ENCODE data around the gene NPAS2. TPM values are rescaled to one million over a fixed set of nuclear protein-coding genes. Genes with fewer than 3 reads are reported as not detected.

The NPAS2 gene, protein sequence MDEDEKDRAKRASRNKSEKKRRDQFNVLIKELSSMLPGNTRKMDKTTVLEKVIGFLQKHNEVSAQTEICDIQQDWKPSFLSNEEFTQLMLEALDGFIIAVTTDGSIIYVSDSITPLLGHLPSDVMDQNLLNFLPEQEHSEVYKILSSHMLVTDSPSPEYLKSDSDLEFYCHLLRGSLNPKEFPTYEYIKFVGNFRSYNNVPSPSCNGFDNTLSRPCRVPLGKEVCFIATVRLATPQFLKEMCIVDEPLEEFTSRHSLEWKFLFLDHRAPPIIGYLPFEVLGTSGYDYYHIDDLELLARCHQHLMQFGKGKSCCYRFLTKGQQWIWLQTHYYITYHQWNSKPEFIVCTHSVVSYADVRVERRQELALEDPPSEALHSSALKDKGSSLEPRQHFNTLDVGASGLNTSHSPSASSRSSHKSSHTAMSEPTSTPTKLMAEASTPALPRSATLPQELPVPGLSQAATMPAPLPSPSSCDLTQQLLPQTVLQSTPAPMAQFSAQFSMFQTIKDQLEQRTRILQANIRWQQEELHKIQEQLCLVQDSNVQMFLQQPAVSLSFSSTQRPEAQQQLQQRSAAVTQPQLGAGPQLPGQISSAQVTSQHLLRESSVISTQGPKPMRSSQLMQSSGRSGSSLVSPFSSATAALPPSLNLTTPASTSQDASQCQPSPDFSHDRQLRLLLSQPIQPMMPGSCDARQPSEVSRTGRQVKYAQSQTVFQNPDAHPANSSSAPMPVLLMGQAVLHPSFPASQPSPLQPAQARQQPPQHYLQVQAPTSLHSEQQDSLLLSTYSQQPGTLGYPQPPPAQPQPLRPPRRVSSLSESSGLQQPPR
- polyA plus RNA-seq (14.9 to 24.0 TPM (median 17.7 TPM) in 3 replicates), polyA minus RNA-seq (35.9 to 47.4 TPM (median 37.5 TPM) in 3 replicates)
- 47.5 TPM for polyA plus RNA-seq (2011; ENCODE audit: low read depth)
- 32.0 and 43.6 TPM in 2 replicates for polyA plus RNA-seq (2011; cell fraction: cytosol; rRNA removed)
- 56.1 and 69.6 TPM in 2 replicates for polyA plus RNA-seq (2011; cell fraction: nucleus; rRNA removed)
- 31.1 and 41.1 TPM in 2 replicates for polyA plus RNA-seq (2012; ENCODE audit: low replicate concordance)
- 43.9 TPM for polyA minus RNA-seq (2011; cell fraction: cytosol; rRNA and poly(A)+ RNA removed)
- polyA minus RNA-seq (2011; cell fraction: nucleus; rRNA and poly(A)+ RNA removed) = 35.5 and 64.7 TPM in 2 replicates

DNA sequence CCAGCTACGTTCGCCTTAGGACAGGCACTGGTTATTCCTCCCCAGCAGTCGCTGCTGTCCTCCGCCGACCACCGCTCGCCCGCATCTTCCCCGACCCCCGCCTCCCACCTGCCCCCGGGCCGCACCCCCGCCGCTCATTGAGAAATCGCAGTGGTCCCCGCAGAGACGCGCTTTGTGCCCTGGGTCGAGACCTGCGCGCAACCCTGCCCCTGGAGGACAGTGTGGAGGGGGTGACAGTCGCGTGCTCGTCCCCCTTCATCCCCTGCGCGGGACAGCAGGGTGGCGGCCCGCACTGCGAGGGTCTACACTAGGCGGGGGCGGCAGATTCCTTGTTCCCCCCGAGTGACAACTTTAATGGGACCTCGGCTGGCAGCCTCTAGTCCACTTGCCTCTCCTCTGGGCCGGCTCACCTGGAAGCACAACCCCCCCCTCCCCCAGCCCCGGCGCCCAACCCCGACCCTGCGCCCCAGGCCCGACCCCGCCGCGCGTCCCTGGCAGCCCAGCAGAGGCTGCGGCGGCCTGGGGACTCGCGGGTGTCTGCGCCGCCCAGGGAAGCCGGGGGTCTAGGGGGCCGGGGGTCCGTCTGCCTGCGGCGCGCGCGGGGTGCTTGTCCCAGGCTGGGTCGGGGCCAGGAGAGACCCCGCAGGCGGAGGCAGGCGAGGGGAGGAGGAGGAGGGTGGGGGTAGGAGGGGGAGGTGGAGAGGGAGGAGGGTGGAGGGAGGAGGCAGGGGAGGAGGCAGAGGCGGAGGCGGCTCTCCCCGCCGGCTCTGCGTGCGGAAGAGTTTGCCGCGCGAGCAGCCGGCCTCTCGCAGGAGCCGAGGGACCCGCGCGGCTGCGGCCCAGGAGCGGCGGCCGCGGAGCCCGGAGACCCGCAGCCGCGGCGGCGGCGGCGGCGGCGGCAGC lies at the start of gene NPAS2:
NPAS2 (plus strand) TSS at position 770 of the 903 bp plus-strand sequence. CDS start 84,616 bp downstream, outside the sequence.
- Histone ChIP-seq H3K79me2 (ENCODE audit: control insufficient read depth, insufficient read depth, low read length) (peaks cover 25% of the 10 kb centered on the region), H3K4me1 (ENCODE audit: control insufficient read depth, extremely low read depth, insufficient read depth, low read length) (peaks cover 27% of the 10 kb centered on the region), H3K27me3 (ENCODE audit: control insufficient read depth, extremely low read depth, insufficient read depth, low read length) (no peaks in the 10 kb centered on the region), H4K20me1 (ENCODE audit: control insufficient read depth, extremely low read depth, insufficient read depth, low read length) (no peaks in the 10 kb centered on the region), H3K4me3 (ENCODE audit: control insufficient read depth in 2 of 3, extremely low read depth in 1 of 3, insufficient read depth in 2 of 3, low read depth in 1 of 3, low read length in 3 of 3) (peak within 1 kb of the TSS; percentile 68 to 76 (median 76)), H3K36me3 (ENCODE audit: control insufficient read depth in 2 of 2, extremely low read depth in 1 of 2, insufficient read depth in 2 of 2, low read length in 2 of 2) (peaks cover 0 to 2% of the 10 kb centered on the region in 2 experiments), H3K9me1 (ENCODE audit: control insufficient read depth, extremely low read depth, insufficient read depth, low read length) (peaks cover 2% of the 10 kb centered on the region), H3K4me2 (ENCODE audit: control insufficient read depth, extremely low read depth, insufficient read depth, low read depth, low read length) (peak within 1 kb of the TSS; percentile 92), H2AFZ (ENCODE audit: control insufficient read depth, low read length) (peak within 1 kb of the TSS; percentile 73), H3K9me3 (ENCODE audit: control insufficient read depth, low read depth, low read length) (no peaks in the 10 kb centered on the region), H3K27ac (ENCODE audit: control insufficient read depth, insufficient read depth, low read length) (peak within 1 kb of the TSS; percentile 64), H3K9ac (ENCODE audit: control insufficient read depth, extremely low read depth, insufficient read depth, low read length) (peak within 1 kb of the TSS; percentile 88)
- DNase-seq (ENCODE audit: low read depth, low spot score) = no peak
- dilution Hi-C loops (cut with MboI; ENCODE audit: extremely low pct_ligation_motif_present, low sequenced_read_pairs) = no loop called here
- FAIRE-seq = no peak
- TF ChIP-seq, protein P1, sequence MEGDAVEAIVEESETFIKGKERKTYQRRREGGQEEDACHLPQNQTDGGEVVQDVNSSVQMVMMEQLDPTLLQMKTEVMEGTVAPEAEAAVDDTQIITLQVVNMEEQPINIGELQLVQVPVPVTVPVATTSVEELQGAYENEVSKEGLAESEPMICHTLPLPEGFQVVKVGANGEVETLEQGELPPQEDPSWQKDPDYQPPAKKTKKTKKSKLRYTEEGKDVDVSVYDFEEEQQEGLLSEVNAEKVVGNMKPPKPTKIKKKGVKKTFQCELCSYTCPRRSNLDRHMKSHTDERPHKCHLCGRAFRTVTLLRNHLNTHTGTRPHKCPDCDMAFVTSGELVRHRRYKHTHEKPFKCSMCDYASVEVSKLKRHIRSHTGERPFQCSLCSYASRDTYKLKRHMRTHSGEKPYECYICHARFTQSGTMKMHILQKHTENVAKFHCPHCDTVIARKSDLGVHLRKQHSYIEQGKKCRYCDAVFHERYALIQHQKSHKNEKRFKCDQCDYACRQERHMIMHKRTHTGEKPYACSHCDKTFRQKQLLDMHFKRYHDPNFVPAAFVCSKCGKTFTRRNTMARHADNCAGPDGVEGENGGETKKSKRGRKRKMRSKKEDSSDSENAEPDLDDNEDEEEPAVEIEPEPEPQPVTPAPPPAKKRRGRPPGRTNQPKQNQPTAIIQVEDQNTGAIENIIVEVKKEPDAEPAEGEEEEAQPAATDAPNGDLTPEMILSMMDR (optimal IDR thresholded peaks at IDR 0.05 in 1 of 3, IDR thresholded peaks at IDR 0.05 in 1 of 3, conservative IDR thresholded peaks at IDR 0.05 in 1 of 3; ENCODE audit: extremely low read depth in 1 of 3, insufficient read depth in 2 of 3, low read length in 3 of 3) = peak in 1 of 3 experiments; percentile 17
- no peak for TF ChIP-seq EZH2 (IDR thresholded peaks at IDR 0.05; ENCODE audit: low read length)

DNA sequence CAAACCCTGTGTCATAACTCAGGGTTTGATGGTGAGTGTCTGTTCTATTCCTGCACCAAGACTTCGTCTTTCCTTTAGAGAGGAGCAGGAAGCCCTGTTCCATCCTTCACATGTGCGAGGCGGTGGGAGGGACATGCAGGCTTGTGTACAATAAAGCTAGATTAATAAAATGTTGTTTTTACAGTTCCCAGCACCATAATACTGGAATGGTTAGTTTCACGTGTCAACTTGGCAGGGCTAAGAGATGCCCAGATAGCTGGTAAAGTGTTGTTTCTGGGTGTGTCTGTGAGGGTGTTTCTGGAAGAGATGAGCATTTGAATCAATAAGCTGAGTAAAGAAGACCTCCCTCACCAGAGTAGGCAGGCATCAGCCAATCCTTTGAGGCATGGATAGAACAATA lies 48.8 kb upstream of the NPAS2 start:
- no peak for FAIRE-seq

More for the DNA sequence above, 48.8 kb upstream of the NPAS2 start:
- no peak overlapping the region for H2AFZ ChIP-seq (ENCODE audit: control insufficient read depth, low read length)
- H3K79me2 ChIP-seq (ENCODE audit: control insufficient read depth, insufficient read depth, low read length) = no peaks in the 10 kb centered on the region
- H3K4me1 ChIP-seq (ENCODE audit: control insufficient read depth, extremely low read depth, insufficient read depth, low read length) = peaks cover 22% of the 10 kb centered on the region
- dilution Hi-C loops (cut with MboI; ENCODE audit: extremely low pct_ligation_motif_present, low sequenced_read_pairs) = no loop called here
- H4K20me1 ChIP-seq (ENCODE audit: control insufficient read depth, extremely low read depth, insufficient read depth, low read length) = no peaks in the 10 kb centered on the region
- no peak for DNase-seq (ENCODE audit: low read depth, low spot score)
- H3K9ac ChIP-seq (ENCODE audit: control insufficient read depth, extremely low read depth, insufficient read depth, low read length) = no peak overlapping the region
- no peak overlapping the region for H3K4me2 ChIP-seq (ENCODE audit: control insufficient read depth, extremely low read depth, insufficient read depth, low read depth, low read length)
- H3K9me1 ChIP-seq (ENCODE audit: control insufficient read depth, extremely low read depth, insufficient read depth, low read length) = no peaks in the 10 kb centered on the region
- TF ChIP-seq EZH2 (IDR thresholded peaks at IDR 0.05; ENCODE audit: low read length) = no peak
- TF ChIP-seq, protein P1 (optimal IDR thresholded peaks at IDR 0.05 in 1 of 3, IDR thresholded peaks at IDR 0.05 in 1 of 3, conservative IDR thresholded peaks at IDR 0.05 in 1 of 3; ENCODE audit: extremely low read depth in 1 of 3, insufficient read depth in 2 of 3, low read length in 3 of 3) = no peak
- no peaks in the 10 kb centered on the region for H3K9me3 ChIP-seq (ENCODE audit: control insufficient read depth, low read depth, low read length)
- no peak overlapping the region for H3K4me3 ChIP-seq (ENCODE audit: control insufficient read depth in 2 of 3, extremely low read depth in 1 of 3, insufficient read depth in 2 of 3, low read depth in 1 of 3, low read length in 3 of 3)
- H3K27me3 ChIP-seq (ENCODE audit: control insufficient read depth, extremely low read depth, insufficient read depth, low read length) = no peaks in the 10 kb centered on the region
- no peak overlapping the region for H3K27ac ChIP-seq (ENCODE audit: control insufficient read depth, insufficient read depth, low read length)
- H3K36me3 ChIP-seq (ENCODE audit: control insufficient read depth in 2 of 2, extremely low read depth in 1 of 2, insufficient read depth in 2 of 2, low read length in 2 of 2) = no peaks in the 10 kb centered on the region

Measured in keratinocyte (primary cell).